Activated naive CD4-positive, alpha-beta T cell (primary cell): ENCODE data around the gene GBP1.

ENCODE experiments used
- DNase-seq, 4 experiments: peaks; one replicate each; lab custom pipeline; 2025; lab: John Stamatoyannopoulos, UW

The GBP1 gene

GRCh38 chr1:89008511-89008910 is 56.5 kb downstream of the GBP1 start:
- no peak for DNase-seq

- no peak for DNase-seq
These were observed 59.5 kb downstream of the GBP1 start for GRCh38 chr1:89005286-89006151.
